Measurements from ENCODE around the gene KIF1B.
"Not testable (repeated sequence)": the region's sequence is repeated elsewhere in the genome, so short reads cannot be mapped to it uniquely, and the experiment has no call there.

KIF1B gene

DNA sequence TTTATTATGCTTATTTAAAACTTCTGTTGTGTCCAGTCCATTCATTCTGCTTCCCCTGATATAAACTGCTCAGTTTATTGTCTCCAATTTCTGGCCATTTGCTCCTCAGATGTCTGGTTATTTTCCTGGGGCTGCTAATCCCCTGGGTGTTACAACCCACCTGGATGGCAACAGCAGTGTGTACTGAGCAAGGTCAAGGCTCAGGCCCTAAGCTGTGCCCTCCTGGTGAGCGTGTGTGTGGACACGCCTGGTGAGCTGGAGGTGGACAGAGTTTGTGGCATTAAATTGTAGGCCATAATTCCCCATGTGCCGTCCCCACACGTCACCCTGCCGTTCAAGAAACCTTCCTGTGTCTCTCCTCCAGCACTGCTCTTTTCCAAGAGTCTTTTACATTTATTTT lies 18.1 kb upstream of the KIF1B start:
- no peak for DNase-seq

DNA sequence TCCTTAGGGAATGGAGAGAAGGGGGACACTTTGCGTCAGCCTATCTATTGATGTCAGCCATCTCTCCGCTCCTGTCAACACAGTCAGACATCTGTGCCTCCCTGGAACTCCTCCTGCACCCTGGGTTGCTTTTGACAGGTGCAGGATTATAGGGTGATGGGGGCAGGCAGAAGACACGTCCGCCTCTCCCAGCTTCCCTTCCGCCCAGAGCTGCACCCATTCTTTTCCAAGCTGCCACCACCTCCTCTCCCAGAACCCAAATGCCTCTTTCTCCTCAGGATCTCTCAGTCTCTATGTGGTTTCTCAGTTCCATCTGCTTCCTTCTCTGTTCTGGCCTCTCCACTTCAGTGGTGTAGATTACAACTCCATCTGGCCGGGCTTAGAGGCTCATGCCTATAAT lies 17.1 kb upstream of the KIF1B start:
- DNase-seq, result no peak

DNA sequence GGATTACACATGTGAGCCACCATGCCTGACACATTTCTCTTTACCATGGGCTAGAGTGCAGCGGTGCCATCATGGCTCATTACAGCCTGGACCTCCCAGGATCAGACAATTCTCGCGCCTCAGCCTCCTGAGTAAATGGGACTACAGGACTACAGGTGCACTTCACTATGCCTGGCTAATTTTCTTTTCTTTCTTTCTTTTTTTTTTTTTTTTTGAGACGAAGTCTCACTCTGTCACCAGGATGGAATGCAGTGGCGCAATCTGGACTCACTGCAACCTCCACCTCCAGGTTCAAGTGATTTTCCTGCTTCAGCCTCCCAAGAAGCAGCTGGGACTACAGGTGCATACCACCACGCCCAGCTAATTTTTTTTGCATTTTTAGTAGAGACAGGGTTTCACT lies 14.8 kb upstream of the KIF1B start:
- DNase-seq, result no peak

DNA sequence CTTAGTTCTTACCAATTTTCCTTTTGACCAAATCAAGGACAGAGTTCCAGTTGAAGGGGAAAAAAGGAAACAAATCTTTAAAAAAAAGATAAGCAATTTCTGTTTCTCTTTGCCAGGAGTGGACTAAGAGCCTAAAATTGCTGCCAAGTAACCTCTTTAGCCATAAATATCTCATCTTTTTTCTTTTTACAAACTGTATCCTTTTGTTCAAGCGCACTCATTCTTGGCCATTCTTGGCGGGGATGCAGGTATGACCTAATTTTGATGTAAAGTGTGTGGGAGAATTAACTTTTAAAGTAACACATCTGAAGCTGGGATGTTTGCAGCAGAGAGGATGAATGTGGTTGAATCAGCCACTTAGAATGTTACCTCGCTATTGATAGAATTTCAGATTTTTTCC lies 13.4 kb upstream of the KIF1B start:
- no peak for DNase-seq

- DNase-seq, result no peak
These were observed 9.8 kb upstream of the KIF1B start for GRCh38 chr1:10200620-10201019.

- DNase-seq, result no peak
These were observed 6.2 kb upstream of the KIF1B start for GRCh38 chr1:10204003-10204642.

DNA sequence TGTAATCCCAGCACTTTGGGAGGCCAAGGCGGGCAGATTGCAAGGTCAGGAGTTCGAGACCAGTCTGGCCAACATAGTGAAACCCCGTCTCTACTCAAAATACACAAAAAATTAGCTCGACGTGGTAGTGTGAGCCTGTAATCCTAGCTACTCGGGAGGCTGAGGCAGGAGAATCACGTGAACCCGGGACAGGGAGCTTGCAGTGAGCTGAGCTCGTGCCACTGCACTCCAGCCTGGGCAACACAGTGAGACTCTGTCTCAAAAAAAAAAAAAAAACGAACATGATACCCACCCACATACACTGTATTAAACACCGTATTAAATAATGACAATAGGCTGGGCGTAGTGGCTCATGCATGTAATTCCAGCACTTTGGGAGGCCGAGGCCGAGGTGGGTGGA lies 5.2 kb upstream of the KIF1B start:
- DNase-seq, result not testable (repeated sequence)

GRCh38 chr1:10207810-10208209 lies 2.6 kb upstream of the KIF1B start:
- DNase-seq, result no peak

DNA sequence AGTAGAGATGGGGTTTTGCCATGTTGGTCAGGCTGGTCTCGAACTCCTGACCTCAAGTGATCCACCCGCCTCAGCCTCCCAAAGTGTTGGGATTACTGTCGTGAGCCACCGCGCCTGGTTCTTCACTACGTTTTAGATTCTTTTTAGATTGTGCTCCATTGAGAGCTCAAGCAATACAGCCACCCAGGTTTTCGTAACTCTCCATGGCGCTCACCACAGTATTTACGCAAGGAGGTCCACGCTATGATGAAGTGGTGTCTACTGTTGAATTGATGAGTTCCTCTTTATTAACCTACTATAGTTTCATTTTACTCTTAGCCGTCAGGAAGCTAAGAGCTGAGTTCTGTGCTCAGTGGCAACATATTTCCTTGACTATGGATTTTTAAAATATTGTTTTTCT lies 1.8 kb upstream of the KIF1B start:
- no peak for DNase-seq

GRCh38 chr1:10209590-10209904 lies 823 bp upstream of the KIF1B start:
- DNase-seq, result no peak

- peak; percentile 30 to 44 for DNase-seq
These were observed 753 bp downstream of the KIF1B start for GRCh38 chr1:10210841-10211804.

DNA sequence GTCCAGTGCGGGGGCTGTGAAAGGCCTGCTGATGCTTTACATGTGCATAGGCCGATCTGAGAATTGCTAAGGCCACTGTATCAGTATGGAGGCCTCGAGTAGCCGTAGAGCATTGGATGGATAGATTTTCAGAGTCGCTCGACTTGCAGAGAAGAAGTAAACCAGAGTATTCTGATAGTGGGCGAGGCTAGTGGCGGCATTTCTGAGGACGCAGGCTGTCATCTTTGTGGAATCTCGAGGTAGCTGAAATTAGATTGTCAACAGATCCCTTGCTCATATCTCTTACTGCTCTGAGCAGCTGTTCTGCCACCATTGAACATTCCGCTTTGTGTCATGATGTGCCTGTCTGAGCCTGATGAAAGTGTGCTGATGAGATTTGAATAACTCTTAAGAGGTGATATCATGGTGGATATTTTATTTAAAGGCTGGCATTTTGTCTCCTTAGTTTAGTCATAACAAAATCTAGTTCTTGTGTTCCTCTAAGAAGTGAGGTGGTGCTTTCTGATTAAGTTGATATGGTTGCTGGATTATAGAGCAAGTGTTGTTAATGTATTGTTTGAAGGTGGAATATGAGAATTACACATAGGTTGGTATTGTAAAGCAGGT lies 1.5 kb downstream of the KIF1B start:
- no peak for DNase-seq

DNA sequence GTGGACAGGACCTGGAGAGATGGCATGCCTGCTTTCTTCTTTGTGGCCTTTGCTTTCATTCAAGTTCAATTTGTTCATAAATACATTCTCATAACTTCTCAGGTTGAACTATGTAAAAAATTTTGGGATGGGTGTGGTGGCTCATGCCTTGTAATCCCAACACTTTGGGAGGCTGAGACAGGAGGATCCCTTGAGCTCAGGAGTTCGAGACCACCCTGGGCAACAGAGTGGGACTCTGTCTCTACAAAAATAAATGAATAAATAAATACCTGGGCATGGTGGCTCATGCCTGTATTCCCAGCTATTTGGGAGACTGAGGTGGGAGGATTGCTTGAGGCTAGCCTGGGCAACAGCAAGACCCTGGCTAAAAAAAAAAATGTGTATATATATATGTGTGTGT lies 2.1 kb downstream of the KIF1B start:
- DNase-seq, result no peak

DNA sequence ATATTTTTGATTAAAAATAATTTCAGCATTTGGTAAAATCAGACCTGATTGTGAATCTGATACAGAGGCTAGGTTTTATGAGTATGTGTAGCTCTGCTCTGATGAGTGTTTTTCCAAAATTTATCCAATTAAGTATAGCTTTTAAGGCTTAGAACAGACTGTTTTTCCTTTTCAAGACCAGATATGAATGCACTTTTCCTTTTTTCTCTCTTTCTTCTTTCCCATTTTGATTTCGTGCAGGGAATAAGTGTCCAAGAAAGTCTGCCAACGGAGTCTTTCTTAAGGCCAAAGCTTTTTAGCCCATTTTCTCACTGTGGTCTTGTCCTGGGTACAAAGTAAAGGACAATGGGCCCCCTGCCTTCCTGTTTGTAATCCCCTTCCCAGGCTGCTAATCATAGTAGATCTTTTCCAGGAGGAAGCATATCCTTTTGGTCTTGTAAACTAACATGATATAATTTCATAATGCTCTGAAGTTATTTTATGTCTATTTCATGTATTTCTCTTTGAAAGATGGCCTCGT lies 2.9 kb downstream of the KIF1B start:
- DNase-seq, result no peak

DNA sequence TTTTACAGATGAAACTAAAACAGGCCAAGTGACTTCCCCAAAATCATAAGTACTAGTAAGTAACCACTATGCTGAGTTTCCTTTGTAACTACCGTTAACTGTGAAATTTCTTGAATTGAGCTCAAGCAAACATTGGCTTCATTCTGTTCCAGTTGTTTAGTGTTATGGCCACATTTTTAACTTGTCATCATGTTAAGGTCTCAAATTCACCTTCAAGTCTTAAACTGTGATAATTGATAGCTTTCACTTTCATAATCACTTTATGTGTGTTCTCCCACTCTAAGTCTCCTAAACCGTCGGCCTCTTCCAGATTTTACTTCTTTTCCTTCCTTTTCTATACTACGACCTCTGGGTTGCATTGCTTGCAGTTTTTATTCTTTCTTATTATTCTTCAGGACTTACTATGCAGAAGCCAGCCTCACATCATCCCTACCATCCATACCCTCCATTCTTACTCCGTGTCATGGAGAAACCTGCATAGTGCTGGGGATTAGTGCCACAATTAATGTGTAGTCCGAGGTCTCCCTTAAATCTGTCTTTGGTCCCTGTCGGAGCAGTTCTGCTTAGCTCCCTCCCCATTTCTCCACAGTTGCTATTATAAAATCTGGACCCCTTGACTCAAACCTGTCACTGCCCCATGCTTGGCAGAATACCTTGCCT lies 5.8 kb downstream of the KIF1B start:
- no peak for DNase-seq

DNA sequence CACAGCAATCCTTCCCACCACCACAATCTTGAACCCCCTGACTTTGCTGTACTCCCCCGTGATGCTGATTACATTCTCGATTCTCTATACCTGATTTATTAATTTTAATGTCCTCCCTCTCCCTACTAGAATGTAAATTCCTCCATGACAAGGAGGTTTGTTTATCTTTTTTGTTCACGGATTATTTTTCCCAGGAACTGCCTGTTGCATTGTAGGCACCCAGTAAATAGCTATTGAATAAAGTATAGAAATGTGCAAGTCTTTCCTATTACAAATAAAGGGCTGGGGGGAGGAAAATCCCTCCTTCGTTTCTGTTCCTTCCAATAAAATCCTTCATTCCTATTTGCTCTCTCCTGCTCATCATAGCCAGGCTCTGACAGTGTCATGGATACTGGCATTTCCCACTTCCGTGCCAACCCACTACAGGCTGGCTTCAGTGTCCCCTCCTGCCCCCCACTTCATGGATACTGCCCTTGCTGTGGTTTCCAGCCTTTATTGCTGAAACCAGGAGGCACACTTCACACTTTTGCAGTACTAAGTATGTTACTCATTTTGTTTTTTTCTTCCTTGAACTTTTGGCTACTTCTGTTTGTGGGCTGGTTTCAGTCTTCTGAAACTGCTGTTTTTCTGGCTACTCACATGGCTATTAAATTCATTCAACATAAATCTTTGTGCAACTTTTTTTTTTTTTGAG lies 7.5 kb downstream of the KIF1B start:
- DNase-seq, result no peak

GRCh38 chr1:10220200-10220599 lies 9.8 kb downstream of the KIF1B start:
- DNase-seq, result no peak

- not testable (repeated sequence) for DNase-seq
These were observed 10.3 kb downstream of the KIF1B start for GRCh38 chr1:10220657-10221056.

GRCh38 chr1:10225573-10225972 lies 15.2 kb downstream of the KIF1B start:
- DNase-seq, result no peak

DNA sequence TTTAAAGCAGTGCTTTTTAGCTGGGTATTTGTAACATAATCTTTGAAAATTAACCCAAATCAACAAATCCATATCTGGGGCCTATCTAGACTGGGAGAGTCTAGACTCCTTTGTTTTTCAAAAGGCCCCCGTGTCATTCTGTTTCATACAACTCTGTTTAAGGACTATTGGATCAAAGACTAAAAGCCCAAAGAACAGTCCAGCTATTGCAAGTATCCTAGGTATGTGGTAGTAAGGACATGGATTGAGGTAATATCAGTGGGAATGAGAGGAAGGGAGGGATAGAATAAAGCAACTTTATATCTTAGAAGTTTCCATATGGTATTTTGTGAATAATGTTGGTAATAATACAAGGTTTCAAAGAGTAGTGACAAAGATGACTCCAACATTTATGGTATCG lies 18.2 kb downstream of the KIF1B start:
- DNase-seq, result no peak

DNA sequence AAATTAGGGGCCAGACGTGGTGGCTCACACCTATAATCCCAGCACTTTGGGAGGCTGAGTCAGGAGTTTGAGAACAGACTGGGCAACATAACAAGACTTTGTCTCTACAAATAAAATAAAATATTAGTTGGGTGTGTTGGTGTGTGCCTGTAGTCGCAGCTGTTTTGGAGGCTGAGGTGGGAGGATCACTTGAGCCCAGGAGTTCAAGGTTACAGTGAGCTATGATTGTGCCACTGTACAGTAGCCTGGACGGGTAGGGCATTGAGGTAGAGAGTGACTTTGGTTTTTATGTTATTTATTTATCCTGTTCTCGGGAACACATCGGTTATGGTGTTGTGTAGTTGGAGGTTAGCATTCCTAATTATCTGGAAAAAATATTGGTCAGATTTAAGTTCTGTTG lies 19.5 kb downstream of the KIF1B start:
- DNase-seq, result no peak

DNA sequence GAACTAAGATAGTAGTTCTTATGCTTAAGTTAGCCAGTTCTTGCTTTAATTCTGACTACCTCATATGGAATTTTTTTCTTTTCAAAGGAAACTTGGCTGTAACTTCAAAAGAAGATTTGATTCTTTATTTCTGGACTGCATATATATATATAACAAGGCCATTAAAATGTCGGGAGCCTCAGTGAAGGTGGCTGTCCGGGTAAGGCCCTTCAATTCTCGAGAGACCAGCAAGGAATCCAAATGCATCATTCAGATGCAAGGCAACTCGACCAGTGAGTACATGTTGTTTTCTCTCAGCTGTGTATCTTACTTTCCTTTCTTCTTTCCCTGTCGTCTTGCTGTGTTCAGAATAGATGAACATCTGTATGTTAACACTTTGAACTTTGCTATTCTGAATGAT lies 21.8 kb downstream of the KIF1B start:
- no peak for DNase-seq

Data from stimulated activated CD4-positive, alpha-beta T cell treated with anti-CD3 and anti-CD28 coated beads, Interleukin-2, amount 100 ng/mL, for 24 hours (primary cell).